HEK293 (cell line): ENCODE data around the gene TMEM178A.

Source experiments
- CTCF ChIA-PET: fragments of 350-600 bp; formaldehyde crosslinking; extraction: SDS; loops from one replicate; lab custom pipeline; 2021; ENCODE audit warnings: antibody characterized with exemption; lab: Yijun Ruan, JAX
- POLR2A ChIA-PET: fragments of 300-600 bp; formaldehyde crosslinking; extraction: SDS; loops from one replicate; lab custom pipeline; 2020; ENCODE audit warnings: antibody characterized with exemption, inconsistent platforms; lab: Yijun Ruan, JAX
- H3K27ac ChIP-seq: fragments of 200-500 bp; sonication (Bioruptor generic); 2 replicates; pipeline ENCODE4 v1.5.1; 2014; ENCODE audit warnings: low read depth, low read length, control low read depth, inconsistent platforms; ENCODE audit errors: extremely low read depth
- H3K36me3 ChIP-seq, 2 experiments: fragments of 200-500 bp in 1 of 2; sonication (Bioruptor generic) in 1 of 2; 1 replicate in 1 of 2; 2 replicates in 1 of 2; pipeline ENCODE4 v1.5.1; 2014 to 2017; ENCODE audit warnings: inconsistent platforms in 2 of 2, low read length in 2 of 2; ENCODE audit not compliant: control insufficient read depth in 2 of 2, insufficient read depth in 1 of 2
- H3K4me1 ChIP-seq: fragments of 200-500 bp; sonication (Bioruptor generic); 2 replicates; pipeline ENCODE4 v1.5.1; 2014; ENCODE audit warnings: mild to moderate bottlenecking, low read length, inconsistent platforms; ENCODE audit not compliant: control insufficient read depth, insufficient read depth
- H3K4me3 ChIP-seq: 2 replicates; pipeline ENCODE4 v1.5.1; 2011; ENCODE audit warnings: low read depth, mild to moderate bottlenecking, control low read depth, low read length, moderate library complexity
- H3K9me3 ChIP-seq: fragments of 200-500 bp; sonication (Bioruptor generic); 2 replicates; pipeline ENCODE4 v1.5.1; 2014; ENCODE audit warnings: low read depth, low read length, inconsistent platforms; ENCODE audit not compliant: control insufficient read depth, insufficient read depth
- KLF1 ChIP-seq: fragments of 450-650 bp; formaldehyde crosslinking; IDR thresholded peaks from 2 replicates; pipeline ENCODE4 v1.5.1; 2016; ENCODE audit warnings: missing biosample characterization, missing genetic modification characterization
- SCRT2 ChIP-seq: fragments of 450-650 bp; formaldehyde crosslinking; IDR thresholded peaks from 2 replicates; pipeline ENCODE4 v1.5.1; 2016; ENCODE audit warnings: missing biosample characterization, missing genetic modification characterization
- SP2 ChIP-seq: fragments of 450-650 bp; formaldehyde crosslinking; IDR thresholded peaks from 2 replicates; pipeline ENCODE4 v1.5.1; 2016; ENCODE audit warnings: missing biosample characterization, missing genetic modification characterization
- ZFP37 ChIP-seq: fragments of 450-650 bp; formaldehyde crosslinking; IDR thresholded peaks from 2 replicates; pipeline ENCODE4 v1.5.1; 2016; ENCODE audit warnings: missing biosample characterization, missing genetic modification characterization
- ZNF223 ChIP-seq: fragments of 450-650 bp; formaldehyde crosslinking; IDR thresholded peaks from 2 replicates; pipeline ENCODE4 v1.5.1; 2016; ENCODE audit warnings: missing biosample characterization, missing genetic modification characterization
- ZNF23 ChIP-seq: fragments of 450-650 bp; formaldehyde crosslinking; IDR thresholded peaks from 2 replicates; pipeline ENCODE4 v1.5.1; 2016; ENCODE audit warnings: missing biosample characterization, missing genetic modification characterization, borderline replicate concordance
- ZNF24 ChIP-seq: fragments of 450-650 bp; formaldehyde crosslinking; IDR thresholded peaks from 2 replicates; pipeline ENCODE4 v1.5.1; 2016; ENCODE audit warnings: missing biosample characterization, missing genetic modification characterization
- ZNF274 ChIP-seq, 2 experiments: fragments of 200-500 bp in 1 of 2; fragments of 450-650 bp in 1 of 2; sonication (Bioruptor generic) in 1 of 2; formaldehyde crosslinking in 1 of 2; IDR thresholded peaks; 2 replicates each; pipeline versions ENCODE4 v1.5.1 to v1.6.1; 2014 to 2016; ENCODE audit warnings: borderline replicate concordance in 1 of 2, inconsistent platforms in 1 of 2, low read length in 1 of 2, missing biosample characterization in 1 of 2, missing genetic modification characterization in 1 of 2
- ZNF350 ChIP-seq: fragments of 450-650 bp; formaldehyde crosslinking; IDR thresholded peaks from 2 replicates; pipeline ENCODE4 v1.5.0; 2017; ENCODE audit warnings: missing biosample characterization, mild to moderate bottlenecking, missing genetic modification characterization
- ZNF510 ChIP-seq: fragments of 450-650 bp; formaldehyde crosslinking; IDR thresholded peaks from 2 replicates; pipeline ENCODE4 v1.5.1; 2018; ENCODE audit warnings: mild to moderate bottlenecking, missing genetic modification characterization, missing biosample characterization; ENCODE audit not compliant: insufficient replicate concordance
- ZNF544 ChIP-seq: fragments of 450-650 bp; formaldehyde crosslinking; IDR thresholded peaks from 2 replicates; pipeline ENCODE4 v1.5.0; 2017; ENCODE audit warnings: missing biosample characterization, missing genetic modification characterization
- ZNF654 ChIP-seq: fragments of 450-650 bp; formaldehyde crosslinking; IDR thresholded peaks from 2 replicates; pipeline ENCODE4 v1.5.1; 2016; ENCODE audit warnings: low read depth, missing biosample characterization, missing genetic modification characterization
- ZNF76 ChIP-seq: fragments of 450-650 bp; formaldehyde crosslinking; IDR thresholded peaks from 2 replicates; pipeline ENCODE4; 2016; ENCODE audit warnings: low read depth, missing biosample characterization, missing genetic modification characterization, borderline replicate concordance
- ZNF785 ChIP-seq: fragments of 450-650 bp; formaldehyde crosslinking; IDR thresholded peaks from 2 replicates; pipeline ENCODE4 v1.5.1; 2016; ENCODE audit warnings: missing biosample characterization, missing genetic modification characterization
- ZNF791 ChIP-seq: fragments of 450-650 bp; formaldehyde crosslinking; IDR thresholded peaks from 2 replicates; pipeline ENCODE4 v1.5.1; 2016; ENCODE audit warnings: missing biosample characterization, missing genetic modification characterization
- TF ChIP-seq, protein P1 (sequence below): fragments of 450-650 bp; formaldehyde crosslinking; IDR thresholded peaks from 2 replicates; pipeline ENCODE4 v1.5.1; 2016; ENCODE audit warnings: missing biosample characterization, missing genetic modification characterization
- TF ChIP-seq, protein P2 (sequence below): fragments of 450-650 bp; formaldehyde crosslinking; IDR thresholded peaks from 2 replicates; pipeline ENCODE4 v1.5.1; 2017; ENCODE audit warnings: missing biosample characterization, missing genetic modification characterization

TMEM178A gene

DNA sequence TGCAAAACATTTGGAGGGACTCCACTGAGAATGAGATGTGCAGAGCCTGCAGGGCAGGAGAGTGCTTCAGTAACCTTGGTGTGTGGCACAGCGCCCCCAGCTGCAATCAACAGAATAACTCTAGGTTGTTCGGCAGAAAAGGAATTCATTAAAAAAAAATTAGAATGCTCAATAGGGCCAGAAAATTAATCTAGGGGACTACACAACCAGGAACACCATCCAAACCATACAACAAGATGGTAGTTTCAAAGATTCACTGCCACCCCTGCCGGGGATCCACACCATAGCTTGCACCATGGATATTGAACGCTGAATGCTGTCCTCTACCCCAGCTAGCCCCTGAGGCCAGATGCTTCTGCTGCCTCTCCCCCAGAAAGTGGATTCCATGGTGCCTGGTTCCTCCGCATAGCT, 63.2 kb downstream of the TMEM178A start:
- POLR2A ChIA-PET = no interaction called here
- CTCF ChIA-PET = interaction anchor here (0.6 to 5.4 kb wide), 29 partner anchors 9 to 1567 kb away, joined by 3 to 41 read pairs (median 4); no protein-coding TSS in a partner anchor
- Histone ChIP-seq H3K9me3 (no peaks in the 10 kb centered on the region), H3K36me3 (peaks cover 0 to 22% of the 10 kb centered on the region in 2 experiments; a peak in 1 of 3 replicates), H3K27ac (no peak overlapping the region), H3K4me3 (no peak overlapping the region), H3K4me1 (peaks cover 4% of the 10 kb centered on the region; the same call in 1 of the 2 replicates)
- TF ChIP-seq, protein P1, sequence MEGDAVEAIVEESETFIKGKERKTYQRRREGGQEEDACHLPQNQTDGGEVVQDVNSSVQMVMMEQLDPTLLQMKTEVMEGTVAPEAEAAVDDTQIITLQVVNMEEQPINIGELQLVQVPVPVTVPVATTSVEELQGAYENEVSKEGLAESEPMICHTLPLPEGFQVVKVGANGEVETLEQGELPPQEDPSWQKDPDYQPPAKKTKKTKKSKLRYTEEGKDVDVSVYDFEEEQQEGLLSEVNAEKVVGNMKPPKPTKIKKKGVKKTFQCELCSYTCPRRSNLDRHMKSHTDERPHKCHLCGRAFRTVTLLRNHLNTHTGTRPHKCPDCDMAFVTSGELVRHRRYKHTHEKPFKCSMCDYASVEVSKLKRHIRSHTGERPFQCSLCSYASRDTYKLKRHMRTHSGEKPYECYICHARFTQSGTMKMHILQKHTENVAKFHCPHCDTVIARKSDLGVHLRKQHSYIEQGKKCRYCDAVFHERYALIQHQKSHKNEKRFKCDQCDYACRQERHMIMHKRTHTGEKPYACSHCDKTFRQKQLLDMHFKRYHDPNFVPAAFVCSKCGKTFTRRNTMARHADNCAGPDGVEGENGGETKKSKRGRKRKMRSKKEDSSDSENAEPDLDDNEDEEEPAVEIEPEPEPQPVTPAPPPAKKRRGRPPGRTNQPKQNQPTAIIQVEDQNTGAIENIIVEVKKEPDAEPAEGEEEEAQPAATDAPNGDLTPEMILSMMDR (tag by site-specific recombination) = 0 out of 2 replicates have a peak, but pooled peaks have one; percentile 18
- TF ChIP-seq ZNF510 (tag by site-specific recombination) = no peak

DNA sequence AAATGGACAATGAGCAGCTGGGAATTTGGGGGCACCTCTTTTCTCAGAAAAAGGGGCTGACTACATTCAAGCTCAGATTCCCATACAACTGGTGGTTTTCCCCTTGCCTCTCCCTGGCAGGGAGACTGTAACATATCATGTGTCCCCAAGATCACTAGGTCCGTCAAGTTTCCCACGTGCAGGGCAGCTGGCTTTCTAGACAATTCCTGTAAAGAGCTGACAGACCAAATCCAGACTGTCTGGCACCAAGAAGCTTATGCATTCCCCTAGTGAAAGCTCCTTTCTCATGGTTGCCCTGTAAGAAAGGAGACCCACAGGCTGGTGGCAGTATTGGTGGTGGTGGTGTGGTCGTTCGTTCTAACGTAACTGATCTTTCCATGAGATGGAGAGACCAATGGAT, 64.6 kb downstream of the TMEM178A start:
- TF ChIP-seq ZNF24 (tag by site-specific recombination) = no peak
- no peak for TF ChIP-seq ZNF544
- TF ChIP-seq ZNF785 (tag by site-specific recombination) = no peak
- TF ChIP-seq ZNF223 (tag by site-specific recombination) = no peak
- TF ChIP-seq ZNF274 (IDR thresholded peaks at IDR 0.05; ENCODE audit: low read length) = no peak
- TF ChIP-seq ZNF274 (tag by site-specific recombination; IDR thresholded peaks at IDR 0.05; ENCODE audit: borderline replicate concordance) = no peak
- no peak for TF ChIP-seq ZNF23
- TF ChIP-seq KLF1 (tag by site-specific recombination) = no peak
- TF ChIP-seq ZFP37 (tag by site-specific recombination) = no peak
- TF ChIP-seq ZNF350 = no peak
- TF ChIP-seq SP2 (tag by site-specific recombination) = no peak
- no peak for TF ChIP-seq ZNF76 (tag by site-specific recombination)
- no peak for TF ChIP-seq ZNF791 (tag by site-specific recombination)
- ChIA-PET CTCF (interaction anchor here (0.5 to 5.4 kb wide), 48 partner anchors 11 to 943 kb away, joined by 3 to 41 read pairs (median 4); no protein-coding TSS in a partner anchor), POLR2A (no interaction called here)

DNA sequence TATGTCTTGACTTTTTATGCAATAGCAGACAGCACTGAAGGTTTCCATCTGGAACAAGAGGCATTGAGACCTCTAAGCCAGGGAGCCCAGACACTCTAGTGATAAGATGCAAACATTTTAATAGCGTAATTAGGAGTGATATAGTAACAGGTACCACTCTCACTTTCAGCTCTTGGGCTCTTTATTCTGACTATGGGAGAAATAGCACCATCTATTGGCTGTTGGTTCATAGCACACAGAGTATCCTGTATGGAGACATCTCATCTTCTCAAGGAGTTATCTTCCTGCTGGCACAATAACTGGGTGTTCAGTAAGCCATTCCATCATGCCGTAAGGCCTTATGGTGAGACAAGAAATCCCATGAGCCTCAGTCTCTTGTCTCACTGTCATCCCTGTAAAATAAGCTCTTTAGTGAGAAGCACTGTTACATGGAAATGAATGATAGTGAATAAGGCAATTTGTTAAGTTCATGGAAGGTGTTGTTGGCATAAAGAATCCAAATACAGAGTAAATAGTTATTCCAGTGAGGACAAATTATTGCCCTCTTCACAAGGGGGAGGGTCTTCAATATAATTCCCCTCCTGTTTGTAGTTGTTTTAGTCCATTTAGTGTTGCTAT, 65.1 kb downstream of the TMEM178A start:
- no peaks in the 10 kb centered on the region for H3K4me1 ChIP-seq
- peak; percentile 72 for TF ChIP-seq ZNF654 (tag by site-specific recombination)
- TF ChIP-seq, protein P2, sequence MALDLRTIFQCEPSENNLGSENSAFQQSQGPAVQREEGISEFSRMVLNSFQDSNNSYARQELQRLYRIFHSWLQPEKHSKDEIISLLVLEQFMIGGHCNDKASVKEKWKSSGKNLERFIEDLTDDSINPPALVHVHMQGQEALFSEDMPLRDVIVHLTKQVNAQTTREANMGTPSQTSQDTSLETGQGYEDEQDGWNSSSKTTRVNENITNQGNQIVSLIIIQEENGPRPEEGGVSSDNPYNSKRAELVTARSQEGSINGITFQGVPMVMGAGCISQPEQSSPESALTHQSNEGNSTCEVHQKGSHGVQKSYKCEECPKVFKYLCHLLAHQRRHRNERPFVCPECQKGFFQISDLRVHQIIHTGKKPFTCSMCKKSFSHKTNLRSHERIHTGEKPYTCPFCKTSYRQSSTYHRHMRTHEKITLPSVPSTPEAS (tag by site-specific recombination) = no peak
- TF ChIP-seq SCRT2 (tag by site-specific recombination) = peak; percentile 52
- TF ChIP-seq, all 188 proteins: peak for 2
- no peak overlapping the region for H3K4me3 ChIP-seq
- no peaks in the 10 kb centered on the region for H3K9me3 ChIP-seq
- peaks cover 0 to 40% of the 10 kb centered on the region in 2 experiments; a peak in 1 of 3 replicates for H3K36me3 ChIP-seq
- no peak overlapping the region for H3K27ac ChIP-seq
- ChIA-PET POLR2A (no interaction called here), CTCF (interaction anchor here (0.6 to 5.4 kb wide), 44 partner anchors 12 to 943 kb away, joined by 3 to 41 read pairs (median 4); no protein-coding TSS in a partner anchor)

More for the DNA sequence above, 64.6 kb downstream of the TMEM178A start:
- no peaks in the 10 kb centered on the region for H3K9me3 ChIP-seq
- peaks cover 0 to 35% of the 10 kb centered on the region in 2 experiments; a peak in 1 of 3 replicates for H3K36me3 ChIP-seq
- no peak overlapping the region for H3K4me3 ChIP-seq
- H3K4me1 ChIP-seq = no peaks in the 10 kb centered on the region
- H3K27ac ChIP-seq = no peak overlapping the region
